ENCODE results near the gene SNED1.

The SNED1 gene

DNA sequence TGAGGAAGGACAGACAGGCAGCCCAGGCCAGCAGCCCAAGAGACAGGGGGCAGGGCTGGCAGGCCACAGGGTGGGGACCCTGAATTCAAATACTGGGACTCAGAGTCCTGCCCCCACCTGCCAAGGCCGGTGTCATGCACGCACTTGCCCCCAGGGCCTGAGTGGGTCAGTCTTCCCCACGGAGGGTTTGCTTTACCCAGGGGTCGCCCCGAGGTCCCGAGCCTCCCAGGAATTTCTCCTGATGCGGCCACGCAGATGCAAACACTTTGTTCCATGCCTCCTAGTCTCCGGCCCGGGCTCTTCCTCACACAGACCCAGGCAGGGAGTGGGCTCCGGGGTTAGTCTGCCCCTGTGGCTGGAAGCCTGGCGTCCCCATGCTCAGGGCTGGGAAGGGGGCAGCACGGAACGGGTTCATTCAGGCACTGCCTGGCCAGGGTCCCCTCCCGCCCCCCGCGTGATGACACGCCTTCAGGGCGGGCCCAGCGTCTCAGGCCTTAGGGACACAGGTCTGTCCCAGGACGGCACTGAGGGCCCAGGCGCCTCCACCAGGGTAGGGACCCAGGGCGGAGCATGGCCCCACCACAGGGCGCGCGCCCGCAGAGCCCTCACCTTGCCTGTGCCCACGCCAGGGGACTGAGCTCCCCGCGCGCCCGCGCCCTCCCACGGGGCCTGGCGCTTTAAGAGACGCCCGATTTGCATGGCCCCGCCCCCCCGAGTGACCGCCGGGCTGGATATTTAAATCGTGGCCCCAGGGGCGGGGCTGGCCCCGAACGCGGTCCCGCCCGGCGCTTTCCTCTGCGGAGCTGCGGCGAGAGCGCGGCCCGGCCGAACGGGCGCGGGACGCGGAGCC is at the start of gene SNED1:
Gene SNED1 (plus strand): TSS at position 763 of the 850 bp plus-strand sequence. CDS start 220 bp downstream, outside the sequence.
- DNase-seq (ENCODE audit: low spot score): peak; percentile 83

DNA sequence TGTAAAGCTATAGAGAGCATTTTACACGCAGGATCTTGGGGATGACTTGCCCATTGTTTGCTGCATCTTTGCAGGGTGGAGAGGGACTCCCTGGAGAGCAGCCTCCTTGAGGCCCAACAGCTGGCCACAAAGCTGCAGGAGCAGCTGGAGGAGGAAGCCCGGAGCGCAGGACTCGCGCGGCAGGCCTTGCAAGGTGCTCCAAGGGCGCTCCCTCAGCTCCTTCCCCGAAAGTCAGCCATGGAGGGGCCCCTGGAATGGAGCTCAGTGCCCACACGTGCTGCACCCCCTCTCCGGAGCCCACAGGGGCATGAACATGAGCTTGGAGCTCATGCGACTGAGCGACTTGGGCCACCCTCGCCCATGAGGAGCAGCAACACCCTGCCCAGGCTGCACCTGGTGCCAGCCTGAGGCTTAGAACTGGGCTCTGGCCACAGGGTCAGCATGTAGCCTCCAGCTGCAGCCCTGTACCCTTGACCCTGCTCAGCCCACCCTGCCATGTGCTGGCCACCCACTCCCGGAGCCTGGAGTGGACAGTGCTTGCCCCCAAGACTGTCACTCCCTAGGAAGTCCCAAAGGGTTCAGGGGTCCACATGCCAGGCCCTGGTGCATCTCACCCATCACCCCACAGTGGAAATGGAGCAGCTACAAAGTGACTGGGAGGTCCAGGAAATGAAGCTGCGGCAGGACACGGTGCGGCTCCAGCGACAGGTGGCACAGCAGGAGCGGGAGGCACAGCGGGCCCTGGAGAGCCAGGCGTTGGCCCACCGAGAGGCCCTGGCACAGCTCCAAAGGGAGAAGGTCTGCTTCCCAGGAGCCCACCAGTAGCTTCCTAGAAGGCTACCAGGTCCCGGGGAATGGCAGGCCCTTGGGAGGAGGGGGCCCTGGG is 49.3 kb upstream of the SNED1 start:
- no peak for DNase-seq (ENCODE audit: low spot score)

DNA sequence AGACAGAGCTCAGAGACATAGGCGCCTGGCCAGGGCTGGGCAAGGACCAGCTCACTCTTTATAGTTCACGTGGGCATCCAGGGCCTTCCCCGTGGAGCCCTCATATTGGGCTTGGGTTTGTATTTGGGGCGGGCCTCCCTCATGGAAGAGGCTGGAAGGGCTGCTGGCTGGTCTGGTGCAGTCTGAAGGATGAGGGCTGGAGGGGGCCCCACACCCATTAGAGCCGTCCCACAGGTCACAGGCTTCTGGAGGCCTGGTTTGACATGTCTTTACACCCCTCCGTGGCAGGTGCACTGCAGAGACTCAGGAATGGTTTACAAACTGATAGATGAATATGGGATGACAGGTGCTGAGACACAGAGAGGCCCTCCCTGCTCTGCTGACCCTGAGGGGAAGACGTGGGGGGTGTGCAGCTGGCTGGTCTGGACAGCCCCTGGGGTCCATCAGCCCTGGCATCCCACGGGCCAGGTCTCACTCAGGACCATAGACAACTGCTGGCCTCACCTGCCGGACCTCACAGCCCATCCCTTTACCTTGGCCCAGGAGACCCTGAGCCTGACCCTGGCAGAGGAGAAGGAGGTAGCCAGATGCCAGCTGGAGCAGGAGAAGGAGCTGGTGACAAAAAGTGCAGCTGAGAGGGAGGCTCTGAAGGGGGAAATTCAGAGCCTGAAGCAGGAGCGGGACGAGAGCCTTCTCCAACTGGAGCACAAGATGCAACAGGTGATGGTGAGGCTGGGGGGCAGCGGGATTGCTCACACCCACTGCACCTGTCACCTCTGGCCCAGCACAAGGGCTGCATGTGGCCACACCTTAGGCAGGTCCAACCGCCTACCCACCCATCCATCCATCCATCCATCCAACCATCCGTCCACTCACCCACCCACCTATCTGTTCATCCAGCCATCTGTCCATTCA is 48.4 kb upstream of the SNED1 start:
- DNase-seq (ENCODE audit: low spot score): no peak

DNA sequence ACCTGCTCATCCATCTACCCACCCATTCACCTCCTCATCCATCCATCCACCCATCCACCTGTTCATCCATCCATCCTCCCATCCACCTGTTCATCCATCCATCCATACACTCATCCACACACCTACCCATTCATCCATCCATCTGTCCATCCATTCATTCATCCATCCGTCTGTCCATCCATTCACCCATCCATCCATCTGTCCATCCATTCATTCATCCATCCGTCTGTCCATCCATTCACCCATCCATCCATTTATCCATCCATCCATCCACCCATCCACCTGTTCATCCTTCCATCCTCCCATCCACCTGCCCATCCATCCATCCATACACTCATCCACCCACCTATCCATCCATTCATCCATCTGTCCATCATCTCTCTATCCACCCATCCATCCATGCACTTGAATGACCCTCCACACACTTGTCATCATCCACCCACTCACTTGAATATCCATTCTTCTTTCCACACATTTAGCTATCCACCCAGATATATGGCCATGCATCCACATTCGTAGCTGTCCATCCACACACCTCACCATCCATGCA is 47.3 kb upstream of the SNED1 start:
- no peak for DNase-seq (ENCODE audit: low spot score)

DNA sequence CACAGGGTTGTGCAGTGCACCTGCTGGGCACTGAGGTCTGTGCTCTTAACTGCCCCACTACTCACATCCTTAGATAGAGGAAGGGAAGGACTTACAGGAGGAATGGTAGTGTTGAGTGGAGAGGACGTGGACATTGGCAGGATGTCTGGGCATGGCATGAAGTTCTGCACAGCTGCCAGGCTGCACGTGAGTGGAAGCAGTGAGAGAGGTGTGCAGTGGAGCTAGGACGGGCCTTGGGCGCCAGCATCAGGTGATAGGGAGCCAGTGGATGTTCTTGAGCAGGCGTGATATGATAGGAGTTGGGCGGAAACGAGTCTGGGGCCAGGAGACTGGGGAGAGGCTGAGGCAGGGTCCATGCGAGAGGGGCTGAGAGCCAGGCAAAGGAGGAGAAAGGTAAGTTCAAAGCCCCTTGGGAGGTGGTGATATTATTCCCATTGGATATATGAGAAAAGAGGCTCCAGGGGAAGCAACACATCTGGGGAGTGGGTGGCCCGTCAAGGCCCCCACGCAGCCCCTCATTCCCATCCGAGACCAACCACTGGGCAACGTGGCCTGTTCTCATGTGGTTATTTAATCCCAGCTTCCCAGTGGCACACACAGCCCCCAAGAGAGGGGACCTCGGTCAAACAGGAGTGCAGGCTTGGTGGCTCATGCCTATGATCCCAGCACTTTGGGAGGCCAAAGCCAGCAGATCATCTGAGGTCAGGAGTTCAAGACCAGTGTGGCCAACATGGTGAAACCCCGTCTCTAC is 45.7 kb upstream of the SNED1 start:
- DNase-seq (ENCODE audit: low spot score): no peak

DNA sequence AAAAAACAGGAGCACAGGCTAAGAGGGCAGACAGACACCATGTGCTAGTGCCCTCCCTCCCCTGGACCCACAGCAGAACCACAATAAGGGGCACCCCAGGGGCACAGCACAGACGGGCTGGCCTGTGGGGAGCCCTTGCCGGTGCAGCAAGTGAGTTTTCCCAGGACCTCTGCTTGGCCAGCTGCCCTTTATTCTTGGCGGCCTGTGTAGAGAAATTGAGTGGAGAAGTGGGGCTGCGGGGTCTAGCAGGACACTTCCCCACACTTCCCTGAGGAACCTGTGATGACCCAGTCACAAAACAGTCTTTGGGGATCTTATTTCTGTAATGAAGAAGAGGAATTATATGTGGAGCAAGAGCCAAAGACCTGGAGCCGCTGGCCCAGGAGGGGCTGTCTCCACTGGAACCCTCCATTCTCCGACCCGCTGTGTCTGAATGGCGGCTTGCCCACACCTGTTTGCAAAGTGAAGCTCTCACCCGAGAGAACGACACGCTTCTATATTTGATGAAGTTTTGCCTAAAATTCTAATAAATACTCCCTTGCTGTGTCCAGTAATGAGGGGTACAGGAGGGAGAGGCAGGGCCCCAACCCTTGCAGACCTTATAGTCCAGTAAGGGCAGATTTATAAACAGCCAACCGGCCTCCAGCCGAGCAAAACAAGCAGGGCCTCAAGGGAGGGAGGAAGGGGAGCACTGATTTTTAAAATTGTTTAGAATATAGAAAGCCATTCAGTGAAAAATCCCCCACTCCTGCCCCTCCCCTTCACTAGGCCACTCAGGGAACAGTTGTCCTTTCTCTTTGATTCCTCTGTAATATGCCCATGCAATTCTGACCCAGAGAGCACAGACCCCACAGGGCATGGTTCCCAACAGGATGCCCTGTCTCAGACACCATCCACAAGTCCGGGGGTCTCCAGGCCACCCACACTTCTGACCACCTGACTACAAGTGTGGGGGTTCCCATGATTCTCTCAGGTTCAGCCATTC is 44.7 kb upstream of the SNED1 start:
- DNase-seq (ENCODE audit: low spot score): no peak

DNA sequence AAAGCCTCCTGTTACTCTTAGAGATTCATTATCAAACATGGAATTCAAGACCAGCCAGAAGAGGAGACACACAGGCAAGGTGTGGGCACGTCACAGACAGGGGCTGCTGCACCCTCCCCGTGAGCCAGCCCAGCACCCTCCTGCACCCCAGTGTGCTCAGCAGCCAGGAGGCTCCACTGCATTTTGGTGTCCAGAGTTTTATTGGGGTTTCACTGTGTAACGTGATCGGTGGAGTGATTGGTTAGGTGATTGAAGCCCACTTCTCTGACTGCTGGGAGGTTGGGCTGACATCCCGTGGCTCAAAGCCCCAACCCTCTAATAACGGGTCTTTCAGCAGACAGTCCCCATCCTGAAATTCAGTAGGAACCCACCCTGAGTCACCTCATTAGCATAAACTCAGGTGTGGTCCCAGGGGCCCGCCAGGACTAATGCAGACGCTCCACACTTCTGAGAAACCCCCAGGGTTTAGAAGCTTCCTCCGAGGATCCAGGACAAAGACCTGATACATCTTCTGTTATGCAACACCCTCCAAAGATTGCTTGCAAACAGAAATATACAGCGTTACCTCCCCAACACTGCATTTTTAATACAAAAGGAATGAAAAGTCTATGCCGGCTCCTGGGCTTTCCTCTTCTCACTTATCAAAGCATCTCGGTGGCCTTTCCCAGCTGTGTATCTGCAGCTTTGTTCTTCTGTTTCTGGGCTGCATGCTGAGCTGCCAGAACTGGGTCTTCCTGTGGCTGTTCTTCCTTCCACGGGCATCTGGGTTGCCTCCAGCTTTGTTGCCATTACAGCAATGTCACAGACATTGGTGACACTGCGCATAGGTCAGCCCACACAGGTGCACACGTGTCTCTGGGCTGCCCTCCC is 43.7 kb upstream of the SNED1 start:
- DNase-seq (ENCODE audit: low spot score): no peak

DNA sequence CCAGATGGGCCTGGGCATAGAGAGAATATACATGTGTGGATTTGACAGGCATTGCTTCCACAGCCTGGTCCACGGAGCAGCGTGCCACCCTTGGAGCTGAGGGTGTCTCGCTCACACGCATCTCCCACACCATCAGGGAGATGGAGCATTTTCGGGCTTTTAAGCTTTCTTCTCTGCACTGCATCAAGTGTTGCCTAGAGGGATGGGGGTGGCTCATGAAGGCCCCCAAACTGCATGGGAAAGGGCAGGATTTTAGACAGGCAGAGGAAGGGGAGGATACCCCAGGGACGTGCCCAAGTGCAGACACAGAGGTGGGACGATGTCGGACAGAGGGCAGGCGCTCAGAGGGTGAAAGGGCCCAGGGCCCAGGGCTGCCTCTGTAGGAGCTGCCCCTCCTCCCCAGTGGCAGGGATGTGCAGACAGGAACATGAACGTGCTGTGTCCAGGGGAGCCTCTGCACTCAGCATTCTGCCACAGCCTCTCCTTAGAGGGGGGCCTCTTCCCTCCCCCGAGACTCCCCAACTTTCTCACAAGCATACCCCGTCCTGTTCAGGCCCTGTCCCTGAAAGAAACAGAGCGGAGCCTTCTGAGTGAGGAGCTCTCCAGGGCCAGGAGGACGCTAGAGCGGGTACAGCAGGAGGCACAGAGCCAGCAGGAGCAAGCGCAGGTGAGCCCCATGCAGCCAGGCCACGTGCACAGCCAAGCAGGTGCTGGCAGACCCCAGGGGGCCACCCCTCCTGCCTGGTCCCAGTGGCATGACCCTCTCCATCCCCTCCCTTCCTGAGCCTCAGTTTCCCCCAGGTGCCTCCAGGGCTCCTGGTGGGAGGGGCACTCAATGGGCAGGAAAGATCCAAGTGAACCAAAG is 42.9 kb upstream of the SNED1 start:
- no peak for DNase-seq (ENCODE audit: low spot score)

DNA sequence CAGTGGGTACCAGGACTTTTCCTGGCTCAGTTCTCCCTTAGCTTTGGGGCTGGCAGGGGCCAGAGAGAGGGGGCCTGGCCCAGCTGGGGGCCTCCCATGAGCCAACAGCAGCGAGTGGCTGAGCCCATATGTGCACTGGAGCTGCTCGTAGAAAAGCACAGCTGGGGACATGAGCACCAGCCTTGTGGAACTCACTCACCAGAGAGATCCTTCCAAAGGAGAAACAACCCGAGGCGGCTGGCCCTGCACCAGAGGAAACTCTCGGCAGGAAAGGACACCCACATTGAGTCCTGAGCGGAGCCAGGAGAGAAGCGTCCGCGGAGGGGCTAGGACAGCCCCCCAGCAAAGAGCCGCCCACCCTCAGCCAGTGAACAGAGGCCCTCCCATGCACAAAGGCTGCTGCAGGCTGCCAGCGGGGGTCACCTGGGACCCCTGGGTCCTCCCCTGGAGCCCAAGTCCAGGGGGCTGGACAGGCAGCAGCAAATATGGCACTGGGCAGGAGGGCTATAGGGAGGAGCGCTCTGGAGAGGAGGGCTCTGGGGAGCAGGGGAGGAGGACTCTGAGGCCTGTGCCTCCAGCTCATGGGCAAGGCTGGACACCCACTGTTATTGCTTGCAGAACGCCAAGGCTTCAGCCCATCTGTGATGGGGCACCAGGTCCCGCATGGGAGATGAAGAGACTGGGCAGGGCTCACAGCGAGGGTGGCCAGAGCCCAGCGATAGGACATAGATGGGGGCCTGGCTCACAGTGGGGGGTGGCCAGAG is 42.1 kb upstream of the SNED1 start:
- no peak for DNase-seq (ENCODE audit: low spot score)

DNA sequence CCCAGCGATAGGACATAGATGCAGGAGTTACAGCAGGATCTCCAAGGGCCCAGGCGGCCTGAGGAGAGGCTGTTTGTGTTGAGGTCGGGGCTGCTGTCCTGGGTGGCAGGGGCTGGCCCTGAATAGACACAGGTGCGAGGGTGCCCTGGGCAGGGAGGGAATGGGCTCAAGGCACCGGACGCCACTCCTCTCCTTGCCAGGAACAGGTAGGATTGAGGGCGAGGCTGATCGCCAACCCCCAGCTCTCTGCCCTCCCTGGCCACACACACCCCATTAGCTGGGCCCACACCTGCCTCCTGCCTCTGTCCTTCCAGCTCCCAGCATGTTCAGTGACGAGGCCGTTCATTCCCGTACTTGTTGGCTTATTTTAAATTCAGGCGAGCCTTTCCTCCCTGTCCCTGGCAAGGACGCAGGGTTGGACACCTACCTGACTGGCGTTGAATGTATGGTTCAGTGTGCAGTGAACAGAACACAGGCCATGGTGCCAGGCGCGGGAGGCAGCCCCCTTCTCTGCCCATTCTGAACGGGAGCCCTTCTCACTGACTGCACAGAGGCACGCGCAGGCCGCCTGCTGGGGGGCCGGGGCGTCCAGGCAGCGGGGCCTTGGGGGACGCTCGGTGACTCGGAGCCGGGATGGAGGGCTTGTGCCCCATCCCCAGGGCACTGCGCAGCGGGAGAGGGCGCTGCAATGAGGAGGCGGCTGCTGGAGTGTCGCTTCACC is 41.3 kb upstream of the SNED1 start:
- no peak for DNase-seq (ENCODE audit: low spot score)

DNA sequence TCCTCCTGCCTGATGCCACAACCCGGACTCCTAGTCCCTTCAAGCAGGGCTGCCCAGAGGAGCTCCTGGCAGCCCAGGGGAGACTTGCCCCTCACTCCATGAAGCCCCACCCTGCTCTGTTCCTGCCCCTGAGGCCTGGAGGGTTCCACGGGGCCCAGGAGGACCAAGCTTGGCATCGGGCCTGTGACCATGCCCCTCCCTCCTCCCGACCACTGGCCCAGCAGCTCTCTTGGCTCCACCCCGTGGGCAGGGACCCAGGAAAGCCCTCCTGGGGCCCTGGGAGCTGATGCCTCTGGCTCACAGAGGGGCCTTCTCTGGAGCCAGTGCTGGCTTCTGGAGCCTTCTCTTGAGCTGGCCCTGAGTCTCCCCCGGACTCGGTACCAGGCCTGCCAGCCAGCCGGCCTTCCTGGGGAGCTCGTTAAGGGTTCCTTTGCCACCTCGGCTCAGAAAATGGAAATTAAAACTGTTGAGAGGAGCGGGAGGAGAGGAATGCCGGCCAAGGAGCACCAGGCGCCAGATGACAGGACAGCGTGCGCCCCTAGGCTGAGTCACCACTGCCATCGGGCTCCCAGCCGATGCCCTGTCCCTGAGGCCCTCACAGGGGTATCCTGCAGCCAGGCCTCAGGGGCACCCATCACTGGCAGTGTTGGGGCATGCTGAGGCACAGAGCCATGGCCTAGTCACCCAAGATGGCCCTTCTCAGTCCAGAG is 40.6 kb upstream of the SNED1 start:
- DNase-seq (ENCODE audit: low spot score): peak; percentile 46

DNA sequence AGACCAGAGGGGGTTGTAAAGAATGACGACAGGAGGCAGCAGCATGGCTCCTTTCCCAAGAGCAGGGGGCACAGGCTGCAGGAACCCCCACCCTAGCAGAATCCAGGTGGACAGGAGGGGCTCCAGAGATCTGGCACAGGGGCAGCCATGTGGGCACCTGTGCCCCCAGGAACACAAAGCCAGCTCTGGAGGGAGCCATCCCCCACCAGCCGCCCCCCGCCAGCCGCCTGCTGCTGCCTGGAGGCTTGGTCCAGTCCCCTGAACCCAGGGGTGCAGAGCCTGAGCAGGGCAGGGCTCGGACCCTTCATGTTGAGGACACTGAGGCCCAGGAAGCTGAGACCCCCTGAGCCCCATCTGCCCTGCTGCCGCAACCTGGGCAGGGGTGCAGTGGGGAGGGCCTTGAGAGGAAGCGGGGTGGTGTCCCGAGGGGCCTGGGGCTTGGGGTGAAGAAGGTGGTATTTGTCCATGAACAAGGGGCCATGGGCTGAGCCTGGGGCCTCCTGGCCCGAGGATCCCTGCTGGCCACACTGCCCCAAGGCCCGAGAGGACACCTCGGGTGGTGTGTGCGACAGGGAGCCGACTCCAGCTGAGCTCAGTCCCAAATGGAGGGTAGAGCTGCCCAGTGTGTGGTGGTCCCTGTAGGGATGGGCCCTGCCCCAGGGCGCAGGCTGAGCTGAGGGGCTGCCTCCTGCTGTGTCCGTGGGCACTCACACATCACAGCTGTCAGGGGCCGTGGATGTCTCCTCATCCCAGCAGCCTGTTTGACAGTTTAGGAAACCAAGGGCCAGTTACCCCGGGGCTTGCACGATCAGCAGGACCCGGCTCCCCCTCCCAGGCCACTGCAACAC is 39.8 kb upstream of the SNED1 start:
- no peak for DNase-seq (ENCODE audit: low spot score)

DNA sequence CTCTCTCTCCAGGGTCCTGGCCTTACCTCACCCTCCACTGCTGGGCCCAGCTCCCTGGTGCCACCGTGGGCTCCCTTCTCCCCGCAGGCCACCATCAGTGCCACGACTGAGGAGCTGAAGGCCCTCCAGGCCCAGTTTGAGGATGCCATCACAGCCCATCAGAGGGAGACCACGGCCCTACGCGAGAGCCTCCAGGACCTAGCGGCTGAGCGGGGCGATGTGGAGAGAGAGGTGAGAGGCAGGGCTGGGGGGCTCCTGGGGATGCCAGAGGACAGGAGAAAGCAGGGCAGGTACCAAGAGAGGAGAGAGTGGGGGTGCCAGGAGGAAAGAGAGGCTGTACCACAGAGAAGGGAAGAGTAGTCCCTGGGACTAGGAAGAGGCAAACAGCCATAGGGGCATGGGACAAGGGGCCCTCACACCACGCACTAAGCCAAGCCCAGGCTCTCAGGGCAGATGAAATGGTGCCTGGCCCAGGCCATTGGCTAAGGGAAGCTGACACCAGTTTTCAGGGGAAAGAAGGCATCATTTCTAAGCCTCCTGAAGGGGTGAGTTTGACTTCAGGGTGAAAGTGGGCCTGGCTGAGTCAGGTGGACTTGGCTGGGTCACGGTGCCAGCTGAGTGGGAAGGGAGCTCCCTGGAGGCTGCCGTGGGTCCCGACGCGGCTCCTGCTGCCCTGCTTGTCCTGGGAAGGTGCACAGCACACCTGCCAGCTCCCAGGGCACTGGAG is 39.0 kb upstream of the SNED1 start:
- DNase-seq (ENCODE audit: low spot score): no peak

DNA sequence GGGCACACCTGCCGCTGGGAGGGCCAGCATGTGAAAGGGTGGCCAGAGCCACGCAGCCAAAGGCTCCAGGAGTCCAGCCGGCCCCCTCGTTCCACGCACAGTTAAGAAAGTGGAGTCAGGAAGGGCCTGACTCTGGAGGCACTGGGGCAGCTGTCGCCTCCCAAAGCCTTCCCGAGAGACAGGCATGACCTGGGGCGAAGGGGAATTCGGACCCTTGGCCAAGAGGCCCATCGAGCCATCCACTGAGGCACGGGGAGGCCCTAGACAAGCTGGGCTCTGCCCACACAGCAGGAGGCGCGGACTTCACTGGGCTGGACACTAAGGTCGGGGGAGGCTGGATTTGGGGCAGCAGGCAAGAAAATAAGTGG is 38.5 kb upstream of the SNED1 start:
- no peak for DNase-seq (ENCODE audit: low spot score)

Data from D341Med (cell line).